Activated CD8-positive, alpha-beta memory T cell treated with anti-CD3 and anti-CD28 coated beads, Interleukin-2, amount 10 ng/mL, durations not matched to agents 7 days and 5 days (primary cell): ENCODE results near the gene RNASE8. TPM values are rescaled to one million over a fixed set of nuclear protein-coding genes. Genes with fewer than 3 reads are reported as not detected.
"Not testable (repeated sequence)": the region's sequence is repeated elsewhere in the genome, so short reads cannot be mapped to it uniquely, and the experiment has no call there.

Source experiments
- ATAC-seq: fragments of 150-1000 bp; cut with Tn5 transposase; one replicate; pipeline ENCODE4 v1.10.0; 2021; ENCODE audit warnings: moderate library complexity
- CTCF ChIA-PET: fragments of 350-600 bp; sonication (Branson Sonifier 250); formaldehyde crosslinking; loops from one replicate; lab custom pipeline; 2021; ENCODE audit warnings: antibody characterized with exemption; lab: Charles Lee
- DNase-seq: peaks from one replicate; pipeline ENCODE4 v3.0.0-alpha.2; 2020
- H3K27ac Mint-ChIP-seq: one replicate; pipeline ENCODE4 v1.8.0; 2021; ENCODE audit warnings: mild to moderate bottlenecking, mixed read lengths
- H3K27me3 Mint-ChIP-seq: one replicate; pipeline ENCODE4 v1.8.0; 2021; ENCODE audit warnings: mixed read lengths
- H3K36me3 Mint-ChIP-seq: one replicate; pipeline ENCODE4 v1.8.0; 2021; ENCODE audit warnings: mild to moderate bottlenecking, mixed read lengths
- H3K4me1 Mint-ChIP-seq: one replicate; pipeline ENCODE4 v1.8.0; 2021; ENCODE audit warnings: mixed read lengths
- H3K4me3 Mint-ChIP-seq: one replicate; pipeline ENCODE4 v1.8.0; 2021; ENCODE audit warnings: mild to moderate bottlenecking, moderate library complexity, mixed read lengths
- H3K9me3 Mint-ChIP-seq: one replicate; pipeline ENCODE4 v1.8.0; 2022; ENCODE audit warnings: low read depth, mixed read lengths
- total RNA-seq, 2 experiments: library from RNA; stranded (reverse); gene quantifications; one replicate each; pipeline ENCODE4 v1.2.3, GENCODE V29; 2021

Gene RNASE8
- total RNA-seq = not detected

- Mint-ChIP-seq H3K4me1 (peaks cover 10% of the 10 kb centered on the region), H3K9me3 (no peaks in the 10 kb centered on the region), H3K36me3 (no peaks in the 10 kb centered on the region), H3K27ac (no peak within 1 kb of the TSS), H3K27me3 (peaks cover 27% of the 10 kb centered on the region), H3K4me3 (no peak within 1 kb of the TSS)
- ATAC-seq (peak; percentile 39), DNase-seq (no peak)
- CTCF ChIA-PET = interaction anchor here (1.7 to 3.2 kb wide), 3 partner anchors 34 to 47 kb away, joined by 6 to 8 read pairs (median 6); no protein-coding TSS in a partner anchor
These were observed at the start of gene RNASE8 for GRCh38 chr14:21057803-21058675. TSS of gene RNASE8 (plus strand) at chr14:21057822. CDS start at chr14:21057893, 71 bp downstream.

GRCh38 chr14:21009721-21010120 lies 47.9 kb upstream of the RNASE8 start:
- H3K4me1 Mint-ChIP-seq, ATAC-seq, H3K27ac Mint-ChIP-seq, H3K4me3 Mint-ChIP-seq, DNase-seq, H3K9me3 Mint-ChIP-seq, H3K36me3 Mint-ChIP-seq, CTCF ChIA-PET: not testable (repeated sequence)
- H3K27me3 Mint-ChIP-seq = peaks cover 23% of the 10 kb centered on the region

- CTCF ChIA-PET = interaction anchor here (2.2 to 11.2 kb wide), 4 partner anchors 29 to 95 kb away, joined by 12 to 170 read pairs (median 122); partner anchors contain the start of gene ZNF219
- Mint-ChIP-seq H3K27ac (no peak overlapping the region), H3K4me3 (no peak overlapping the region), H3K9me3 (no peaks in the 10 kb centered on the region), H3K4me1 (no peaks in the 10 kb centered on the region), H3K36me3 (no peaks in the 10 kb centered on the region), H3K27me3 (peaks cover 23% of the 10 kb centered on the region)
- no peak for DNase-seq
- no peak for ATAC-seq
These were observed 46.5 kb upstream of the RNASE8 start for GRCh38 chr14:21011136-21011535.

DNA sequence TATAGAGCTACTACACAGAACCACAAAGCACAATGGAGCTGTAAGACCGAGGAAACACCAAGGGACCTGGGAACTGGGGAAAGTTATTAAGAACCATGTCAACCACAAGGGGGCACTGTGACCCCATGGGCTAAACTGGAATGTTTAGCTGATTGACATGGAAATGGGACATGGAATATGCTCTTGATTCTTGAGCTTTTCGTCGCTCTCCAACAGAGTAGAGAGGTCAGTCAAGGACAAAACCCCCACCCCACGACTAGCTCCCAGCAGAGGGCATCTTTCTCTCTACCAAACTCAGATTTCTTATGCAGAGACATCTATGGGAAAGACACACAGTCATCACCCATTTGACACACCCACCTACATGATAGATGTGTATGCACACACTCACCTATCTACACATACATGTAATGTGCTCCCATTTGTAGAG lies 42.8 kb upstream of the RNASE8 start:
- Mint-ChIP-seq H3K27me3 (peaks cover 23% of the 10 kb centered on the region), H3K4me1 (no peaks in the 10 kb centered on the region), H3K9me3 (no peaks in the 10 kb centered on the region), H3K4me3 (no peak overlapping the region), H3K27ac (no peak overlapping the region), H3K36me3 (no peaks in the 10 kb centered on the region)
- CTCF ChIA-PET = interaction anchor here (0.7 to 11.2 kb wide), 44 partner anchors 9 to 540 kb away, joined by 3 to 170 read pairs (median 5); partner anchors contain the start of genes ARHGEF40, NDRG2, RNASE13 and RNASE8
- ATAC-seq (peak; percentile 78), DNase-seq (peak; percentile 83)

GRCh38 chr14:21015312-21015711 lies 42.3 kb upstream of the RNASE8 start:
- H3K27me3 Mint-ChIP-seq = peaks cover 23% of the 10 kb centered on the region
- CTCF ChIA-PET = interaction anchor here (0.7 to 11.2 kb wide), 40 partner anchors 8 to 327 kb away, joined by 3 to 170 read pairs (median 6); partner anchors contain the start of genes ARHGEF40, NDRG2, RNASE13 and RNASE8

GRCh38 chr14:21016413-21017190 lies 41.0 kb upstream of the RNASE8 start:
- CTCF ChIA-PET = interaction anchor here (1.1 to 11.2 kb wide), 11 partner anchors 7 to 89 kb away, joined by 3 to 170 read pairs (median 26); partner anchors contain the start of genes NDRG2, RNASE13, SLC39A2 and TMEM253
- ATAC-seq = no peak
- H3K4me3 Mint-ChIP-seq = no peak overlapping the region

More at GRCh38 chr14:21015312-21015711, 42.3 kb upstream of the RNASE8 start:
- no peak overlapping the region for H3K4me3 Mint-ChIP-seq
- no peak for ATAC-seq
- DNase-seq = no peak
- no peak overlapping the region for H3K27ac Mint-ChIP-seq
- H3K4me1 Mint-ChIP-seq = no peaks in the 10 kb centered on the region
- no peaks in the 10 kb centered on the region for H3K9me3 Mint-ChIP-seq
- no peaks in the 10 kb centered on the region for H3K36me3 Mint-ChIP-seq

DNA sequence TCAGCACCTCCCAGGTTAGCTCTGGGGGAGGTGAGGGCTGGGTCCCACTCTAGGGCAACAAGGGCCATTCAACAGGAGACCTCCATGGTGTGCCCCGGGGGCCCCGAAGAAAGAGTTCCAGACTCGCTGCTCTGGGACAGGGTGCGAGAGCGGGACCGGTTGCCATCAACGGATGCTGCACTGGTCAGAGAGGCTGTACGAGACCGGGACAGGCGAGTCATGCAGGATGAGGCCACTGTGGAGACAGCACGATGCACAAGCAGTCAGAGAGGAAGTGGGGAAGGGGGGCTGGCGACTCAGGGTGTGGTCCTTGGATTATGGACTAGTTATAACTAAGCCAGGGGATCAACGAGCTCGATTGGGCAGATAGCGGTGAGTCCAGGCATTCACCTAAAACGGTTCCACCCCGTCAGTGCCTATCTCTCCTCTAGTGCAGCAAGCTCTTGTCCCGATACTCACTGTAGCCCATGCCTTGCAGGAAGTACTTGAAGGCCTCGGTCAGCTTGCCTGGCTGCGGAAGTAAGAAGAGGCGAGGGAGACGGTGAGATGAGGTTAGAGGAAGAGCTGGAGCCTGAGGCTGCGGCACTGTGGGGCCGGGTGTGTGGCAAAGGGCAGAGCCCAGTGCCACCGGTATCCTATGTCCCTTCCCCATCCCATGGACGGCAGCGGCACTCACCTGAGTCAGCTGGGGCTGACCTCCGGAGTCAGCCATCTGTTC lies 39.9 kb upstream of the RNASE8 start:
- ATAC-seq (no peak), DNase-seq (no peak)
- no peak overlapping the region for H3K4me3 Mint-ChIP-seq
- H3K27me3 Mint-ChIP-seq = peaks cover 18% of the 10 kb centered on the region
- no peaks in the 10 kb centered on the region for H3K4me1 Mint-ChIP-seq
- no peaks in the 10 kb centered on the region for H3K9me3 Mint-ChIP-seq
- H3K27ac Mint-ChIP-seq = no peak overlapping the region
- H3K36me3 Mint-ChIP-seq = no peaks in the 10 kb centered on the region
- CTCF ChIA-PET = interaction anchor here (1.0 to 11.2 kb wide), 6 partner anchors 9 to 88 kb away, joined by 3 to 170 read pairs (median 21); partner anchors contain the start of genes RNASE13 and ZNF219

More at GRCh38 chr14:21016413-21017190, 41.0 kb upstream of the RNASE8 start:
- no peaks in the 10 kb centered on the region for H3K9me3 Mint-ChIP-seq
- H3K27ac Mint-ChIP-seq = no peak overlapping the region
- no peaks in the 10 kb centered on the region for H3K36me3 Mint-ChIP-seq
- H3K4me1 Mint-ChIP-seq = no peaks in the 10 kb centered on the region
- H3K27me3 Mint-ChIP-seq = peaks cover 22% of the 10 kb centered on the region
- no peak for DNase-seq

GRCh38 chr14:21018286-21018685 lies 39.3 kb upstream of the RNASE8 start:
- Mint-ChIP-seq H3K4me3 (no peak overlapping the region), H3K36me3 (no peaks in the 10 kb centered on the region), H3K9me3 (no peaks in the 10 kb centered on the region), H3K27ac (no peak overlapping the region), H3K27me3 (peaks cover 20% of the 10 kb centered on the region), H3K4me1 (no peaks in the 10 kb centered on the region)
- no peak for DNase-seq
- CTCF ChIA-PET = interaction anchor here (1.0 to 11.2 kb wide), 5 partner anchors 10 to 86 kb away, joined by 3 to 170 read pairs (median 6); partner anchors contain the start of gene ZNF219
- ATAC-seq = no peak

GRCh38 chr14:21018781-21019180 lies 38.8 kb upstream of the RNASE8 start:
- Mint-ChIP-seq H3K36me3 (no peaks in the 10 kb centered on the region), H3K9me3 (no peaks in the 10 kb centered on the region)

GRCh38 chr14:21019366-21019765 lies 38.3 kb upstream of the RNASE8 start:
- Mint-ChIP-seq H3K4me3 (no peak overlapping the region), H3K36me3 (no peaks in the 10 kb centered on the region), H3K27ac (no peak overlapping the region), H3K4me1 (peaks cover 6% of the 10 kb centered on the region), H3K9me3 (no peaks in the 10 kb centered on the region), H3K27me3 (peaks cover 27% of the 10 kb centered on the region)
- ATAC-seq (no peak), DNase-seq (no peak)
- CTCF ChIA-PET = interaction anchor here (0.9 to 11.2 kb wide), 6 partner anchors 11 to 85 kb away, joined by 3 to 170 read pairs (median 6); partner anchors contain the start of gene ZNF219

More at GRCh38 chr14:21018781-21019180, 38.8 kb upstream of the RNASE8 start:
- H3K4me1 Mint-ChIP-seq = peaks cover under 1% of the 10 kb centered on the region
- H3K27ac Mint-ChIP-seq = no peak overlapping the region
- CTCF ChIA-PET = interaction anchor here (0.9 to 11.2 kb wide), 4 partner anchors 14 to 86 kb away, joined by 3 to 170 read pairs (median 4); partner anchors contain the start of gene ZNF219
- H3K27me3 Mint-ChIP-seq = peaks cover 24% of the 10 kb centered on the region
- no peak overlapping the region for H3K4me3 Mint-ChIP-seq
- ATAC-seq (no peak), DNase-seq (no peak)

- no peak for ATAC-seq
These were observed 36.6 kb upstream of the RNASE8 start for GRCh38 chr14:21020977-21021545.

DNA sequence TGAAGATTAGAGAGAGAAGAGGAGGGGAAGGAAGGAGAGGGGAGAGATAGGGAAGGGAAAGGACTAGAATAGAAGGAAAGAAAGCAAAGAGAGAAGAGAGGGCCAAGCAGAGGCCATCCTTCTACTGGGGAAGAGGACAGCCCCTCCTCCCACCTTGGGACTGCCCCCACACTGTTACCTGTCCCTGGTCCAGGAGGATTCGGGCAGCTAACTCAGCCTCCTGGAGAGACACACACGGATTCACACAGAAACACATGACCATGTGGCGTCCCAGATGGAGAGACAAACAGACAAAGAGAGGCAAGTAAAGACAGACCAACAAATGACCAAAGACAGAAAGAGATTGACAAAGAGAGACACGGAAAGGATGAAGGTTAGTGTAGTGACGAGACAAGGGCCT lies 34.9 kb upstream of the RNASE8 start:
- peak overlapping the region; percentile 3 for H3K4me3 Mint-ChIP-seq

More at GRCh38 chr14:21020977-21021545, 36.6 kb upstream of the RNASE8 start:
- Mint-ChIP-seq H3K4me1 (peaks cover 9% of the 10 kb centered on the region), H3K27ac (no peak overlapping the region), H3K4me3 (no peak overlapping the region), H3K9me3 (no peaks in the 10 kb centered on the region), H3K36me3 (no peaks in the 10 kb centered on the region), H3K27me3 (peaks cover 30% of the 10 kb centered on the region)
- no peak for DNase-seq
- CTCF ChIA-PET = interaction anchor here (0.9 to 11.2 kb wide), 9 partner anchors 13 to 114 kb away, joined by 3 to 170 read pairs (median 5); partner anchors contain the start of genes TMEM253 and ZNF219

More for the DNA sequence above, 34.9 kb upstream of the RNASE8 start:
- ATAC-seq (no peak), DNase-seq (no peak)
- H3K27ac Mint-ChIP-seq = no peak overlapping the region
- no peaks in the 10 kb centered on the region for H3K9me3 Mint-ChIP-seq
- H3K27me3 Mint-ChIP-seq = peaks cover 39% of the 10 kb centered on the region
- H3K36me3 Mint-ChIP-seq = no peaks in the 10 kb centered on the region
- CTCF ChIA-PET = interaction anchor here (1.2 to 3.0 kb wide), 3 partner anchors 8 to 83 kb away, joined by 3 to 26 read pairs (median 4); no protein-coding TSS in a partner anchor
- H3K4me1 Mint-ChIP-seq = peaks cover 9% of the 10 kb centered on the region
